GM12878 (cell line): Measurements from ENCODE around the gene ELL2. TPM values are rescaled to one million over a fixed set of nuclear protein-coding genes. Genes with fewer than 3 reads are reported as not detected.

ENCODE experiments used
- ATAC-seq: fragments of 200-7000 bp; cut with Tn5 transposase; 3 replicates; pipeline ENCODE4 v1.9.1; 2020; ENCODE audit warnings: mild to moderate bottlenecking, moderate library complexity
- BruUV-seq: library from RNA; stranded (reverse); fragments of 400-500 nt; replicated peaks from 2 replicates; lab custom pipeline; 2021; lab: Mats Ljungman, UMichigan
- CTCF ChIA-PET: fragments of 300-600 bp; sonication (Branson Sonifier 250); formaldehyde crosslinking; extraction: SDS; loops from one replicate; lab custom pipeline; 2021; ENCODE audit warnings: inconsistent platforms; lab: Yijun Ruan, JAX
- POLR2A ChIA-PET: fragments of 350-600 bp; formaldehyde crosslinking; extraction: SDS; loops from one replicate; lab custom pipeline; 2021; ENCODE audit warnings: inconsistent platforms; lab: Charles Lee
- RAD21 ChIA-PET: fragments of 300-600 bp; sonication (Branson Sonifier 250); formaldehyde crosslinking; loops from one replicate; lab custom pipeline; 2023; ENCODE audit warnings: antibody characterized with exemption; ENCODE audit not compliant: unreplicated experiment; lab: Charles Lee
- SMC1A ChIA-PET: fragments of 300-600 bp; sonication (Branson Sonifier 250); formaldehyde crosslinking; loops from one replicate; lab custom pipeline; 2023; ENCODE audit not compliant: unreplicated experiment, uncharacterized antibody; lab: Charles Lee
- DNase-seq: peaks from one replicate; pipeline ENCODE4 v3.0.0-alpha.2; 2011; ENCODE audit warnings: low read depth, low spot score
- FAIRE-seq: peaks from 3 replicates; lab custom pipeline; 2011; peaks lifted over from hg19 to GRCh38; lab: Jason Lieb, UNC
- H2AFZ ChIP-seq: 2 replicates; pipeline ENCODE4 v1.6.0; 2011; ENCODE audit warnings: low read depth, low read length, control low read depth; ENCODE audit not compliant: control insufficient read depth
- H3K27ac ChIP-seq: 2 replicates; pipeline ENCODE4 v1.5.1; 2011; ENCODE audit warnings: control low read depth; ENCODE audit not compliant: control insufficient read depth, insufficient read depth
- H3K27me3 ChIP-seq, 2 experiments: replicated peaks in 1 of 2; 2 replicates each; pipeline versions ENCODE4 v1.6.0 to v1.6.1; 2011; ENCODE audit warnings: low read length in 1 of 2; ENCODE audit not compliant: control insufficient read depth in 2 of 2, insufficient read depth in 2 of 2
- H3K36me3 ChIP-seq, 2 experiments: 2 replicates each; pipeline ENCODE4 v1.5.1; 2011; ENCODE audit warnings: low read length in 1 of 2; ENCODE audit not compliant: control insufficient read depth in 2 of 2, insufficient read depth in 2 of 2
- H3K4me1 ChIP-seq: 2 replicates; pipeline ENCODE4 v1.6.1; 2011; ENCODE audit warnings: mild to moderate bottlenecking, low read length, moderate library complexity, mixed read lengths; ENCODE audit not compliant: control insufficient read depth, insufficient read depth
- H3K4me2 ChIP-seq: 2 replicates; pipeline ENCODE4 v1.6.0; 2011; ENCODE audit warnings: control low read depth; ENCODE audit not compliant: control insufficient read depth, insufficient read depth
- H3K4me3 ChIP-seq: fragments of 200-600 bp; sonication (generic); 2 replicates; pipeline ENCODE4 v1.5.1; 2016
- H3K79me2 ChIP-seq: 2 replicates; pipeline ENCODE4 v1.6.0; 2011; ENCODE audit warnings: low read length; ENCODE audit not compliant: control insufficient read depth, insufficient read depth
- H3K9ac ChIP-seq: 2 replicates; pipeline ENCODE4 v1.8.0; 2011; ENCODE audit warnings: low read length, control low read depth, mixed read lengths; ENCODE audit not compliant: control insufficient read depth, insufficient read depth
- H3K9me3 ChIP-seq: replicated peaks from 3 replicates; pipeline ENCODE4 v1.5.1; 2011; ENCODE audit warnings: mild to moderate bottlenecking, low read length; ENCODE audit not compliant: control insufficient read depth, insufficient read depth
- H4K20me1 ChIP-seq: 2 replicates; pipeline ENCODE4 v1.6.0; 2011; ENCODE audit not compliant: control insufficient read depth, insufficient read depth
- IRF4 ChIP-seq: IDR thresholded peaks from 2 replicates; pipeline ENCODE4 v1.6.1; 2011; ENCODE audit warnings: low read depth, low read length
- JUNB ChIP-seq: IDR thresholded peaks from 2 replicates; pipeline ENCODE4 v1.6.1; 2016; ENCODE audit warnings: antibody characterized with exemption, mild to moderate bottlenecking
- SIX5 ChIP-seq: IDR thresholded peaks from 2 replicates; pipeline ENCODE4 v1.6.1; 2011; ENCODE audit warnings: mild to moderate bottlenecking, low read depth, low read length, moderate library complexity; ENCODE audit not compliant: severe bottlenecking
- in situ Hi-C: fragments of 300-500 bp; cut with MboI; formaldehyde crosslinking; loops from 9 replicates; pipeline ENCODE4 v1.14.3; 2018; ENCODE audit warnings: mixed read lengths
- intact Hi-C: fragments of 100-400 bp; cut with micrococcal nuclease; formaldehyde crosslinking; loops from one replicate; pipeline ENCODE4 v1.14.2; 2022; ENCODE audit not compliant: unreplicated experiment
- polyA plus RNA-seq, 11 experiments: library from polyadenylated mRNA; depleted of rRNA in 4 of 11; unstranded in 6 of 11; stranded (reverse) in 5 of 11; fragments of >200 nt; fragmentation: Nextera tagmentation in 4 of 11; fragmentation: Illumina TruSeq in 1 of 11; extraction: Ambion mirVana in 4 of 11; extraction: Trizol in 1 of 11; gene quantifications; 1 replicate in 1 of 11; 2 replicates in 10 of 11; pipeline versions ENCODE4 v1.2.1 to v1.2.3, GENCODE V29; 2011 to 2016; ENCODE audit warnings: inconsistent platforms in 2 of 11, missing spikeins in 2 of 11, low read depth in 1 of 11
- total RNA-seq, 4 experiments: library from RNA; depleted of rRNA in 3 of 4; stranded (reverse); fragments of >200 nt in 3 of 4; fragmentation: Illumina TruSeq in 1 of 4; extraction: Trizol in 1 of 4; gene quantifications; 2 replicates each; pipeline versions ENCODE4 v1.2.1 to v1.2.3, GENCODE V29; 2013 to 2021
- TF ChIP-seq, protein P1 (sequence below): fragments of 450-650 bp; formaldehyde crosslinking; IDR thresholded peaks from 2 replicates; pipeline ENCODE4 v1.4.0; 2022; ENCODE audit warnings: mild to moderate bottlenecking, moderate library complexity
- TF ChIP-seq, protein P2 (sequence below): fragments of 450-650 bp; IDR thresholded peaks from 2 replicates; pipeline ENCODE4 v1.6.1; 2017; ENCODE audit warnings: low read depth, mild to moderate bottlenecking, moderate library complexity
- TF ChIP-seq, protein P3 (sequence below): fragments of 450-650 bp; IDR thresholded peaks from 2 replicates; pipeline ENCODE4 v1.6.1; 2018; ENCODE audit warnings: mild to moderate bottlenecking, low read depth, moderate library complexity; ENCODE audit not compliant: partially characterized antibody

ELL2 gene
- total and polyA plus RNA-seq, 10 of the 15 experiments (the other 5 are each of a cell fraction or from before 2014, with no cell fraction given): 24.2 to 91.4 (median 57.4) TPM

DNA sequence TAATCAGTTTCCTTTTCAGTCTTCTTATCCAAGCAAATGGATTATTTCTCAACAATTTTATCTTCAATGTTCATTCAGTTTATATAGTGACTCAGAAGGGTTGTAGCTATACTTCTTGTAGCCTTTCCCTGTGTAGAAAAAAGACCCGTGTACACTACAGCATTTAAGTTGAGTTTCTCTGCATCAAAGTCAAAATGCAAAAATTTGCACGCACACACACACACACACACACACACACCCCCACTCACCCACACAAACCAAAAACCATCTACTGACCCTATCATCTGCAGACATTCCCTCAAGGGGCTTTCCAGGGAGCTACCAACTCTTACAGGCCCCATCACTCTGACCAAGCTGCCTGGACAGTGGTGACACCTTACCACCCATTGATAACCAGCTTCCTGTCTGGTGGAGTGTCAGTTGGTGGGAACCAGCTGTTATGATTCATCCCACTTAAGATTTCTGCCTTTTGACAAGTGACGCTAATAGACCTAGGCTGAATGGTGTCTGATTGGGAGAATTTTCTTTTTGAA is 12.2 kb upstream of the ELL2 start (continued):
- TF ChIP-seq, protein P1, sequence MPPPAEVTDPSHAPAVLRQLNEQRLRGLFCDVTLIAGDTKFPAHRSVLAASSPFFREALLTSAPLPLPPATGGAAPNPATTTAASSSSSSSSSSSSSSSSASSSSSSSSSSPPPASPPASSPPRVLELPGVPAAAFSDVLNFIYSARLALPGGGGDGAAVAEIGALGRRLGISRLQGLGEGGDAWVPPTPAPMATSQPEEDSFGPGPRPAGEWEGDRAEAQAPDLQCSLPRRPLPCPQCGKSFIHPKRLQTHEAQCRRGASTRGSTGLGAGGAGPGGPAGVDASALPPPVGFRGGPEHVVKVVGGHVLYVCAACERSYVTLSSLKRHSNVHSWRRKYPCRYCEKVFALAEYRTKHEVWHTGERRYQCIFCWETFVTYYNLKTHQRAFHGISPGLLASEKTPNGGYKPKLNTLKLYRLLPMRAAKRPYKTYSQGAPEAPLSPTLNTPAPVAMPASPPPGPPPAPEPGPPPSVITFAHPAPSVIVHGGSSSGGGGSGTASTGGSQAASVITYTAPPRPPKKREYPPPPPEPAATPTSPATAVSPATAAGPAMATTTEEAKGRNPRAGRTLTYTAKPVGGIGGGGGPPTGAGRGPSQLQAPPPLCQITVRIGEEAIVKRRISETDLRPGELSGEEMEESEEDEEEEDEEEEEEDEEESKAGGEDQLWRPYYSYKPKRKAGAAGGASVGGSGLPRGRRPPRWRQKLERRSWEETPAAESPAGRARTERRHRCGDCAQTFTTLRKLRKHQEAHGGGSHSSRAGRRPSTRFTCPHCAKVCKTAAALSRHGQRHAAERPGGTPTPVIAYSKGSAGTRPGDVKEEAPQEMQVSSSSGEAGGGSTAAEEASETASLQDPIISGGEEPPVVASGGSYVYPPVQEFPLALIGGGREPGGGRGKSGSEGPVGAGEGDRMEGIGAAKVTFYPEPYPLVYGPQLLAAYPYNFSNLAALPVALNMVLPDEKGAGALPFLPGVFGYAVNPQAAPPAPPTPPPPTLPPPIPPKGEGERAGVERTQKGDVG (CRISPR knock-in tag): no peak
- TF ChIP-seq, protein P2, sequence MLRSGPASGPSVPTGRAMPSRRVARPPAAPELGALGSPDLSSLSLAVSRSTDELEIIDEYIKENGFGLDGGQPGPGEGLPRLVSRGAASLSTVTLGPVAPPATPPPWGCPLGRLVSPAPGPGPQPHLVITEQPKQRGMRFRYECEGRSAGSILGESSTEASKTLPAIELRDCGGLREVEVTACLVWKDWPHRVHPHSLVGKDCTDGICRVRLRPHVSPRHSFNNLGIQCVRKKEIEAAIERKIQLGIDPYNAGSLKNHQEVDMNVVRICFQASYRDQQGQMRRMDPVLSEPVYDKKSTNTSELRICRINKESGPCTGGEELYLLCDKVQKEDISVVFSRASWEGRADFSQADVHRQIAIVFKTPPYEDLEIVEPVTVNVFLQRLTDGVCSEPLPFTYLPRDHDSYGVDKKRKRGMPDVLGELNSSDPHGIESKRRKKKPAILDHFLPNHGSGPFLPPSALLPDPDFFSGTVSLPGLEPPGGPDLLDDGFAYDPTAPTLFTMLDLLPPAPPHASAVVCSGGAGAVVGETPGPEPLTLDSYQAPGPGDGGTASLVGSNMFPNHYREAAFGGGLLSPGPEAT: peak; percentile 93
- peak; percentile 71 for TF ChIP-seq IRF4

DNA sequence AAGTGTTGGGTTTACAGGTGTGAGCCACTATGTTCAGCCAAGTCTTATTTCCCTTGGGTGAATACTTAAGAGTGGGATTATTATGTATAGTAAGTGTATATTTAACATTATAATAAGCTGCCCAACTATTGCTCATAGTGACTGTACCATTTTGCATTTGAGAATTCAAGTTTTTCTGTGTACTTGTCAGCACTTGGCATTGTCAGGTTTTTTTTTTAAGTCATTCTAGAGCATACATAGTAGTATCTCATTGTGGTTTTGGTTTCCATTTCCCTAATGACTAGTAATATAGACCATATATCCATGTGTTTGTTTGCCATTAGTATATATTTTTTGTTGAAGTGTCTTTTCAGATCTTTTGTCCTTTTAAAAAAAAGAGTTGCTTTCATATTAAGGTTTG is 10.5 kb upstream of the ELL2 start:
- no peak overlapping the region for H3K4me3 ChIP-seq
- H3K9ac ChIP-seq: no peak overlapping the region
- intact Hi-C loops (no loop called here), in situ Hi-C loops (no loop called here)
- H3K79me2 ChIP-seq: no peaks in the 10 kb centered on the region
- FAIRE-seq (no peak), ATAC-seq (no peak), DNase-seq (no peak)
- no peaks in the 10 kb centered on the region for H3K36me3 ChIP-seq
- H3K4me1 ChIP-seq: peaks cover 10% of the 10 kb centered on the region
- SMC1A ChIA-PET: interaction anchor here (0.8 to 6.4 kb wide), 10 partner anchors 9 to 368 kb away, joined by 3 to 59 read pairs (median 10); partner anchors contain the start of gene ELL2
- no peak overlapping the region for H3K27ac ChIP-seq
- RAD21 ChIA-PET: interaction anchor here (0.9 to 4.3 kb wide), 3 partner anchors 9 to 363 kb away, joined by 3 to 41 read pairs (median 4); partner anchors contain the start of gene ELL2
- POLR2A ChIA-PET: interaction anchor here (1.0 to 3.2 kb wide), 4 partner anchors 8 to 14 kb away, joined by 3 to 13 read pairs (median 7); partner anchors contain the start of gene ELL2
- no peak overlapping the region for H3K4me2 ChIP-seq
- TF ChIP-seq SIX5: no peak
- TF ChIP-seq, protein P3, sequence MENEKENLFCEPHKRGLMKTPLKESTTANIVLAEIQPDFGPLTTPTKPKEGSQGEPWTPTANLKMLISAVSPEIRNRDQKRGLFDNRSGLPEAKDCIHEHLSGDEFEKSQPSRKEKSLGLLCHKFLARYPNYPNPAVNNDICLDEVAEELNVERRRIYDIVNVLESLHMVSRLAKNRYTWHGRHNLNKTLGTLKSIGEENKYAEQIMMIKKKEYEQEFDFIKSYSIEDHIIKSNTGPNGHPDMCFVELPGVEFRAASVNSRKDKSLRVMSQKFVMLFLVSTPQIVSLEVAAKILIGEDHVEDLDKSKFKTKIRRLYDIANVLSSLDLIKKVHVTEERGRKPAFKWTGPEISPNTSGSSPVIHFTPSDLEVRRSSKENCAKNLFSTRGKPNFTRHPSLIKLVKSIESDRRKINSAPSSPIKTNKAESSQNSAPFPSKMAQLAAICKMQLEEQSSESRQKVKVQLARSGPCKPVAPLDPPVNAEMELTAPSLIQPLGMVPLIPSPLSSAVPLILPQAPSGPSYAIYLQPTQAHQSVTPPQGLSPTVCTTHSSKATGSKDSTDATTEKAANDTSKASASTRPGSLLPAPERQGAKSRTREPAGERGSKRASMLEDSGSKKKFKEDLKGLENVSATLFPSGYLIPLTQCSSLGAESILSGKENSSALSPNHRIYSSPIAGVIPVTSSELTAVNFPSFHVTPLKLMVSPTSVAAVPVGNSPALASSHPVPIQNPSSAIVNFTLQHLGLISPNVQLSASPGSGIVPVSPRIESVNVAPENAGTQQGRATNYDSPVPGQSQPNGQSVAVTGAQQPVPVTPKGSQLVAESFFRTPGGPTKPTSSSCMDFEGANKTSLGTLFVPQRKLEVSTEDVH: no peak
- no peak for TF ChIP-seq JUNB
- H3K9me3 ChIP-seq: no peaks in the 10 kb centered on the region; the same call in none of the 3 replicates
- no peaks in the 10 kb centered on the region for H3K27me3 ChIP-seq
- BruUV-seq: no TSS peak
- no peaks in the 10 kb centered on the region for H4K20me1 ChIP-seq
- H2AFZ ChIP-seq: no peak overlapping the region
- CTCF ChIA-PET: interaction anchor here (0.7 to 3.6 kb wide), 5 partner anchors 10 to 473 kb away, joined by 3 to 32 read pairs (median 4); partner anchors contain the start of gene ELL2
